MM.1S (cell line): ENCODE measurements around the gene PIGH.

ENCODE experiments used
- EZH2 ChIP-seq: fragments of 300-600 bp; sonication (generic); optimal IDR thresholded peaks from 2 replicates; pipeline ENCODE3; 2017; ENCODE audit warnings: low read depth, mild to moderate bottlenecking, antibody characterized with exemption, low read length, mixed read lengths
- EZH2phosphoT487 ChIP-seq: fragments of 300-600 bp; sonication (generic); IDR thresholded peaks from 2 replicates; pipeline ENCODE4 v1.6.1; 2018; ENCODE audit warnings: antibody characterized with exemption, low read length
- TF ChIP-seq, protein P1 (sequence below): fragments of 300-600 bp; sonication (generic); IDR thresholded peaks from 2 replicates; pipeline ENCODE4 v1.5.1; 2016; ENCODE audit warnings: antibody characterized with exemption, low read length, mixed read lengths

DNA sequence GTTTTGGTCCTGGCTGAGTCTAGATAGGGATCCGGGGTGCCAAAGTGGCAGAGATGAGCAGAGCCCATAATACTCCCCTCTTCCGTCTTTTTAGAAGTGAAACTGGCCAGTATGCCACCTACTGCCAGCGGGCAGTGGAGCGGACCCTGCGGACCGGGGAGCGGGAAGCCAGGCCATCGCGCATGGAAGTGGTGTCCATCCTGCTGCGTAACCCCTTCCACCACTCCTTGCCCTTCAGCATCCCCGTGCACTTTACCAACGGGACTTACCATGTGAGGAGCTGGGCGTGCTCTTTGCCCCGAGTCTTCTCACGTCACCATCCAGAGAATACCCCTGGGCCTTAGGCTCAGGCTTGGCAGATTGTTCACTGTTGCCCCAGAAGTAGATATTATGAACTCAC, 21.0 kb downstream of the PIGH start:
- TF ChIP-seq, protein P1, sequence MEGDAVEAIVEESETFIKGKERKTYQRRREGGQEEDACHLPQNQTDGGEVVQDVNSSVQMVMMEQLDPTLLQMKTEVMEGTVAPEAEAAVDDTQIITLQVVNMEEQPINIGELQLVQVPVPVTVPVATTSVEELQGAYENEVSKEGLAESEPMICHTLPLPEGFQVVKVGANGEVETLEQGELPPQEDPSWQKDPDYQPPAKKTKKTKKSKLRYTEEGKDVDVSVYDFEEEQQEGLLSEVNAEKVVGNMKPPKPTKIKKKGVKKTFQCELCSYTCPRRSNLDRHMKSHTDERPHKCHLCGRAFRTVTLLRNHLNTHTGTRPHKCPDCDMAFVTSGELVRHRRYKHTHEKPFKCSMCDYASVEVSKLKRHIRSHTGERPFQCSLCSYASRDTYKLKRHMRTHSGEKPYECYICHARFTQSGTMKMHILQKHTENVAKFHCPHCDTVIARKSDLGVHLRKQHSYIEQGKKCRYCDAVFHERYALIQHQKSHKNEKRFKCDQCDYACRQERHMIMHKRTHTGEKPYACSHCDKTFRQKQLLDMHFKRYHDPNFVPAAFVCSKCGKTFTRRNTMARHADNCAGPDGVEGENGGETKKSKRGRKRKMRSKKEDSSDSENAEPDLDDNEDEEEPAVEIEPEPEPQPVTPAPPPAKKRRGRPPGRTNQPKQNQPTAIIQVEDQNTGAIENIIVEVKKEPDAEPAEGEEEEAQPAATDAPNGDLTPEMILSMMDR = no peak
- TF ChIP-seq EZH2phosphoT487 (no peak), EZH2 (no peak)
